Measurements from ENCODE around the gene DYNC1LI2.

DYNC1LI2 gene

GRCh38 chr16:66735891-66736290, 15.5 kb downstream of the DYNC1LI2 start:
- peak; percentile 26 for DNase-seq

- no peak for DNase-seq
These were observed 20.3 kb downstream of the DYNC1LI2 start for GRCh38 chr16:66731101-66731500.

DNA sequence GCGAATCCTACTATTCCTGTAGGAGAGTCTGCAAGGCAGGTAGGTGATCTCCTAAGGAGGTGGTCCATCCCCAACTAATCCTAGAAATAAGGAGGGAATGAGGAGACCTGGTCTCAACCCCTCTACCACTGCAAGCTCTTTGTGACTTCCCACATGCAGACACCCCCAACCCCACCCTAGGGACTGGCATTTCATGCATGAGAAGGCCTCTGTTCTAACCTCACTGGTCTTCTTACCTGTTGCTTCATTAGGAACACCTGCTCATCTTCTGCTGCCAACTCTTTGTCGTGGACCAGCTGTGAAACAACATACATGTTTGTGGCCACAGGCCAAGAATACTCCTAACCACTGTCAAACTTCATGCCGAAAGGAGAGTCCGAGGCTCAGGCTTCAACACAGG, 22.6 kb downstream of the DYNC1LI2 start:
- no peak for DNase-seq

- no peak for DNase-seq
These were observed 23.2 kb downstream of the DYNC1LI2 start for GRCh38 chr16:66728117-66728787.

DNA sequence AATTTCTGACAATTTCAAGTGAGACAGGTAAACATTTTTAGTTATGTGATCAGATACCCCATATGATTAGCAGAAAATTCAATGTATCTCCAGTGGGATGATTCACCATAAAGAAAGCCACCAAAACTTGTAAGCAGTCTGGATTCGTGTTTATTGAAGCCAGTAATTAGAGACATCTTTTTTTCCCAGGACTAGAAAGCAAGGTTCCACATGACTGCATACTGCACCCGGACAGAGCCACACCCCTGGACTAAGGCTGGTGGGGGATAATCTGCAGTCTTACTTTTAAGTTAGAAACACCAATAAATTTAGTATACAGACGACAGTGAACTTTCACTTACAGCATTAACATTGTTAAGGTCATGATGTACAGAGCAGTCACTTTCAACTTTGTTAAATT, 30.6 kb downstream of the DYNC1LI2 start:
- no peak for DNase-seq

- DNase-seq, result no peak
These were observed 32.2 kb downstream of the DYNC1LI2 start for GRCh38 chr16:66719246-66719645.

GRCh38 chr16:66717776-66718175, 33.6 kb downstream of the DYNC1LI2 start:
- no peak for DNase-seq

GRCh38 chr16:66717112-66717675, 34.2 kb downstream of the DYNC1LI2 start:
- peak; percentile 26 for DNase-seq

GRCh38 chr16:66714654-66715307, 36.6 kb downstream of the DYNC1LI2 start:
- no peak for DNase-seq

GRCh38 chr16:66714062-66714461, 37.3 kb downstream of the DYNC1LI2 start:
- no peak for DNase-seq

- DNase-seq, result no peak
These were observed 38.3 kb downstream of the DYNC1LI2 start for GRCh38 chr16:66713076-66713475.

GRCh38 chr16:66712512-66712911, 38.9 kb downstream of the DYNC1LI2 start:
- DNase-seq, result no peak

- no peak for DNase-seq
These were observed 39.8 kb downstream of the DYNC1LI2 start for GRCh38 chr16:66711581-66711980.

GRCh38 chr16:66706506-66706880, 44.9 kb downstream of the DYNC1LI2 start:
- DNase-seq, result no peak

DNA sequence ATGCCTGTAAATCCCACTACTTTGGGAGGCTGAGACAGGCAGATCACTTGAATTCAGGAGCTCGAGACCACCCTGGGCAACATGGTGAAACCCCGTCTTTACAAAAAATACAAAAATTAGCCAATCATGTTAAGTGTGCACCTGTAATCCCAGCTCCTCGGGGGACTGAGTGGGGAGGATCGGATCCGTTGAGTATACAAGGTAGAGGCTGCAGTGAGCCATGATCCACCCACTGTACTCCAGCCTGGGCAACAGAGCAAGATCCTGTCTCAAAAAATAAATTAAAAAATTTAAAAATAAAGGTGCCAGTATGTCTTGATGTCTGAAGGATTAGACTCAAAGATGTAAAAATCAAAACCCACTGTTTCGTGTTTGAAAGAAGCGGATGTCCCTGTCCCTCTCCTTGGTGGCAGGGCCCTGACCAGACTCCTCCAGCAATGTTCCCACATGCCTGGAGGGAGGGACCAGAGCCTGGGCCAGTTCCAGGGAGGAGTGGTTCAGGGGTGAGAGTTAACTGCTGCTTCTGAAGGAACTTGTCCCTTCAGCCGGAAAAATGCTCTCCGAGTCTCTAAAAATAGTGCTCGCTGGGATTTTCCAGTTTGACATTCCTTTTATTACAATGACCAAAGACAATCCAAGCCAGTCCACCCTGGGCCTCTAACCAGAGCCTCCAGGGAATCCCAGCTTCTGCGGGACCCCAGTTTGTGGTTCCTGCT, 45.5 kb downstream of the DYNC1LI2 start:
- DNase-seq, result no peak

DNA sequence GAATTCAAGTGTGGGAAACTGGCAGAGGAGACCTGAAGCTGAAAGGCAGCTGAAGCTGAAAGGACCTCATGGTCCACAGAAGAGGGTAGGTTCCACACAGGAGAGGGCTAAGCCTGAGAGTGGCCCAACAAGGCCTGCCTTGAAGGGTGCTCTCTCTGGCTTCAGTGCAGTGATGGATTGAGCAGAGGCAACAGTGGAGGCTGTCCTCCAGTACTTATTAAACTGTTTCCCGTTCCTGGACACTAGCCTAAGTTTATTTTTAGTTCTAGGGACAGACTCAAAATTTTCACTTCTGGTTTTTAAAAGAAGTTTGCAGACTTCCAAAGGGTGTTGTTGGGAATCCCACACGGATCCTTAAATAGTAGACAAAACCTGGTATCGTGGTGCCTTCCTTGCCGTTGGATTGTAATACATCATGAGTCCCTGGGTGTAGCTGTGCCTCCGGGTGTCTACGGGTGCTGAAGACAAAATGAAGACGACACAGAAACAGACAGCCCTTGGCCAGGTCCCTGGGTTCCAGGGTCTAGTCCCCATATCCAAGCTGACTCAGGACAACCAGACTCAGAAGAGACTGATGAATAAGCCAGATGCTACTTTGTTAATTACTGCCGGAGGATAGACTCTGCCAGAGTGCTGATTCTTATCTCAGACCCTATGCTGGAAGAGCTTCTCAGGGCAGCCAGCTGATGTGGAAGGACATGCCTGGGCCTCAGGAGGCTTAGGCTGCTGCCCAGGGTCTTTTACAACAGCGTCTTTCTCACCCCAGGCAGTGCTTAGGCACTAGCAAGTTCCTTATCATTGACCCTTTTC, 47.8 kb downstream of the DYNC1LI2 start:
- no peak for DNase-seq

GRCh38 chr16:66701516-66701915, 49.9 kb downstream of the DYNC1LI2 start:
- DNase-seq, result no peak

- no peak for DNase-seq
These were observed 50.4 kb downstream of the DYNC1LI2 start for GRCh38 chr16:66701026-66701425.

GRCh38 chr16:66699898-66700297, 51.5 kb downstream of the DYNC1LI2 start:
- DNase-seq, result no peak

DNA sequence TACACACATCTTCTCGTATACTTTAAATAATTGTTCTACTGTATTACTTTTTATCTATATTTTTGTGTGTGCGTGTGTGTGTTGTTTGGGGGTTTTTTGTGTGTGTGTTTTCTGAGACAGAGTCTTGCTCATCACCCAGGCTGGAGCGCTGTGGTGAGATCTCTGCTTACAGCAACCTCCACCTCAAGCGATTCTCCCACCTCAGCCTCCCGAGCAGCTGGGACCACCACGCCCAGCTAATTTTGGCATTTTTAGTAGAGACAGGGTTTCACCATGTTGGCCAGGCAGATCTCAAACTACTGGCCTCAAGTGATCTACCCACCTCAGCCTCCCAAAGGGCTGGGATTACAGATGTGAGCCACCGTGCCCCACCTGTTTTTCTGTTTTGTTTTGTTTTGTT, 53.4 kb downstream of the DYNC1LI2 start:
- DNase-seq, result no peak

- DNase-seq, result peak; percentile 81
These were observed 54.5 kb downstream of the DYNC1LI2 start, which contains the start of gene CMTM4 for GRCh38 chr16:66696669-66697630. TSS of gene CMTM4 (minus strand) at chr16:66696743. CDS start at chr16:66696525, 218 bp downstream.

All from stimulated activated CD4-positive, alpha-beta T cell treated with anti-CD3 and anti-CD28 coated beads, Interleukin-15, amount 100 ng/mL, for 24 hours (primary cell).